ENCODE data around the gene CCHCR1. TPM values are rescaled to one million over a fixed set of nuclear protein-coding genes. Genes with fewer than 3 reads are reported as not detected.
A peak's percentile ranks its signal among the peaks of the same experiment; 100 is the strongest.

CCHCR1 gene
- total RNA-seq, 2 donors from 2014 or later = 52.4 to 85.5 TPM

DNA sequence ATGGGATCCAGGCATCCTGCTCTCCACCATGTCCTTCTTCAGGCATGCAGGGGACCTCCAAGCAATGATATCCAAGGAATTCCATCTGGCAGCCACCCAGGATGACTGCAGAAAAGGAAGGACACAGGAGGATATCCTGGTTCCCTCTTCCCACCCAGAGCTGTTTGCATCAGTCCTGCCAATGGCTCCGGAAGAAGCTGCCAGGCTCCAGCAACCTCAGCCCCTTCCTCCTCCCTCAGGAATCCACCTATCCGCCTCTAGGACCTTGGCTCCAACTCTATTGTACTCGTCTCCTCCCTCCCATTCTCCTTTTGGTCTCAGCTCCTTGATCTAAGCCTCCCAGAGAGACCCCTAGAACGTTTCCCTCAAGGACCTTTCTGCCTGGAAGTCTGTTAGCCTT lies 18.0 kb downstream of the CCHCR1 start:
- peaks cover 6% of the 10 kb centered on the region for H3K4me1 Mint-ChIP-seq
- H3K36me3 Mint-ChIP-seq (ENCODE audit: low read depth) = peaks cover 13% of the 10 kb centered on the region
- no peaks in the 10 kb centered on the region for H3K27me3 Mint-ChIP-seq
- no peak overlapping the region for H3K27ac Mint-ChIP-seq
- H3K4me3 Mint-ChIP-seq = no peak overlapping the region
- no peaks in the 10 kb centered on the region for H3K9me3 Mint-ChIP-seq
- ATAC-seq (replicated peaks) = no peak

DNA sequence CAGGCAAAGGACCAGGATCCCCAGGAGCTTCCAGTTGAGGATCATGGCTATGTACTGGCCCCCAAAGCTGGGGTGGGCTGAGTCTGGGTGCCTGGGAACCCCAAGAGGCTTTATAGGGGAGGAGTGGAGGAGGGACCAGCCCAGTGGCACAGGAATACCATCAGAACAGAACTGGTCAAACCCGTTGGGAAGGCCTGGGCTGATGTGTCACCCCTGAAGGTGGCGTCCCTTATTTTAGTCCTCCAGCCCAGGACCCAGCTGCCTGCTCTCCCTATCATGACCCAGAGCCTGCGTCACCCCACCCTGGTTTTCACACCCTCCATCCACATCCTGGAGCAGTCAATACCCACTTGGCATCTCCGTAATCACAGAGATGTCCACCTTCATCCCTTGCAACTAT lies 18.6 kb downstream of the CCHCR1 start, which contains the start of gene PSORS1C2:
Gene PSORS1C2 (minus strand): TSS at position 85 of the 400 bp plus-strand sequence. CDS start 40 bp downstream, at position 45.
- ATAC-seq (replicated peaks) = no peak
- Mint-ChIP-seq H3K4me1 (peaks cover 6% of the 10 kb centered on the region), H3K9me3 (no peaks in the 10 kb centered on the region), H3K27me3 (no peaks in the 10 kb centered on the region), H3K4me3 (peak within 1 kb of the TSS; percentile 84), H3K27ac (peak within 1 kb of the TSS; percentile 86), H3K36me3 (ENCODE audit: low read depth) (peaks cover 8% of the 10 kb centered on the region)

- Mint-ChIP-seq H3K4me1 (peaks cover 6% of the 10 kb centered on the region), H3K9me3 (no peaks in the 10 kb centered on the region), H3K27me3 (no peaks in the 10 kb centered on the region), H3K4me3 (no peak overlapping the region), H3K36me3 (ENCODE audit: low read depth) (no peaks in the 10 kb centered on the region), H3K27ac (no peak overlapping the region)
- no peak for ATAC-seq (replicated peaks)
These were observed 21.9 kb downstream of the CCHCR1 start for GRCh38 chr6:31135710-31136109.

GRCh38 chr6:31132806-31133205 lies 24.8 kb downstream of the CCHCR1 start:
- H3K9me3 Mint-ChIP-seq = no peaks in the 10 kb centered on the region
- no peak overlapping the region for H3K4me3 Mint-ChIP-seq
- H3K36me3 Mint-ChIP-seq (ENCODE audit: low read depth) = no peaks in the 10 kb centered on the region
- H3K27ac Mint-ChIP-seq = no peak overlapping the region
- no peaks in the 10 kb centered on the region for H3K27me3 Mint-ChIP-seq
- H3K4me1 Mint-ChIP-seq = peaks cover 10% of the 10 kb centered on the region
- ATAC-seq (replicated peaks) = no peak

DNA sequence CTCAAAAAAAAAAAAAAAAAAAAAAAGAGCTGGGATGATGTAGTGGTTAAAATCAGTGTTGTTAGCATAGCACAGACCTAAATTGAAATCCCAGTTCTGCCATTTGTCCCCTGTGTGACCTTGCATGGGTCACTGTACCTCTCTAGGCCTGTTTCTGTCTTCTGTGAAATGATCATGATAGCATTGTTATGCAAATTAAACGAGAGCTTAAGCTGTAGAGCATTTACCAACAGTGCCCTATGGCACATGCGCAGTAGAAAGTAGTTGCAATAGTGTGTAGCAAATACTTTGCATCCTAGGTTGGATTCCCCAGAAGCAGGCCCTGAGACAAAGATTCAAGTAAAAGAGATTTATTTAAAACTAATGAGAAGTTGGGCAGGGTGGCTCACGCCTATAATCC lies 26.0 kb downstream of the CCHCR1 start:
- ATAC-seq (replicated peaks) = no peak
- H3K27ac Mint-ChIP-seq = no peak overlapping the region
- H3K9me3 Mint-ChIP-seq = no peaks in the 10 kb centered on the region
- peaks cover 5% of the 10 kb centered on the region for H3K4me1 Mint-ChIP-seq
- no peaks in the 10 kb centered on the region for H3K36me3 Mint-ChIP-seq (ENCODE audit: low read depth)
- no peak overlapping the region for H3K4me3 Mint-ChIP-seq
- no peaks in the 10 kb centered on the region for H3K27me3 Mint-ChIP-seq

DNA sequence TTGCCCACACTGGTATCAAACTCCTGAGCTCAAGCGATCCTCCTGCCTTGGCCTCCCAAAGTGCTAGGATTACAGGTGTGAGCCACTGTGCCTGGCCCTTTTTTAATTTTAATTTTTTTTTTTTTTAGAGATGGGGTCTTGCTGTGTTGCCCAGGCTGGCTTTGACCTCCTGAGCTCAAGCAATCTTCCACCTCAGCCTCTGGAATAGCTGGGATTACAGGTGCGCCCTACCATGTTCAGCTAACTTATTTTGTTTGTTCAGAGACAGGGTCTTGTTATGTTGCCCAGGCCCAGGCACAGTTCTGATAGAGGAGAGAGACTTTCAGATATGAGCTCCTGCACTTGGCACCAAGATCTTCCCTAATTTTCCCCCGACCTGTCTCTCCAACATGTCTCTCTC lies 26.9 kb downstream of the CCHCR1 start:
- no peaks in the 10 kb centered on the region for H3K36me3 Mint-ChIP-seq (ENCODE audit: low read depth)
- H3K27me3 Mint-ChIP-seq = no peaks in the 10 kb centered on the region
- H3K4me3 Mint-ChIP-seq = no peak overlapping the region
- ATAC-seq (replicated peaks) = no peak
- no peak overlapping the region for H3K27ac Mint-ChIP-seq
- peaks cover 5% of the 10 kb centered on the region for H3K4me1 Mint-ChIP-seq
- H3K9me3 Mint-ChIP-seq = no peaks in the 10 kb centered on the region

GRCh38 chr6:31129130-31129529 lies 28.5 kb downstream of the CCHCR1 start:
- no peaks in the 10 kb centered on the region for H3K27me3 Mint-ChIP-seq

GRCh38 chr6:31128093-31128676 lies 29.4 kb downstream of the CCHCR1 start:
- no peaks in the 10 kb centered on the region for H3K9me3 Mint-ChIP-seq
- no peak overlapping the region for H3K4me3 Mint-ChIP-seq
- H3K27ac Mint-ChIP-seq = no peak overlapping the region
- no peaks in the 10 kb centered on the region for H3K27me3 Mint-ChIP-seq
- no peaks in the 10 kb centered on the region for H3K36me3 Mint-ChIP-seq (ENCODE audit: low read depth)
- H3K4me1 Mint-ChIP-seq = peaks cover 5% of the 10 kb centered on the region
- ATAC-seq (replicated peaks) = peak; percentile 68

More at GRCh38 chr6:31129130-31129529, 28.5 kb downstream of the CCHCR1 start:
- ATAC-seq (replicated peaks) = no peak
- Mint-ChIP-seq H3K9me3 (no peaks in the 10 kb centered on the region), H3K36me3 (ENCODE audit: low read depth) (no peaks in the 10 kb centered on the region), H3K27ac (no peak overlapping the region), H3K4me3 (no peak overlapping the region), H3K4me1 (peaks cover 5% of the 10 kb centered on the region)

DNA sequence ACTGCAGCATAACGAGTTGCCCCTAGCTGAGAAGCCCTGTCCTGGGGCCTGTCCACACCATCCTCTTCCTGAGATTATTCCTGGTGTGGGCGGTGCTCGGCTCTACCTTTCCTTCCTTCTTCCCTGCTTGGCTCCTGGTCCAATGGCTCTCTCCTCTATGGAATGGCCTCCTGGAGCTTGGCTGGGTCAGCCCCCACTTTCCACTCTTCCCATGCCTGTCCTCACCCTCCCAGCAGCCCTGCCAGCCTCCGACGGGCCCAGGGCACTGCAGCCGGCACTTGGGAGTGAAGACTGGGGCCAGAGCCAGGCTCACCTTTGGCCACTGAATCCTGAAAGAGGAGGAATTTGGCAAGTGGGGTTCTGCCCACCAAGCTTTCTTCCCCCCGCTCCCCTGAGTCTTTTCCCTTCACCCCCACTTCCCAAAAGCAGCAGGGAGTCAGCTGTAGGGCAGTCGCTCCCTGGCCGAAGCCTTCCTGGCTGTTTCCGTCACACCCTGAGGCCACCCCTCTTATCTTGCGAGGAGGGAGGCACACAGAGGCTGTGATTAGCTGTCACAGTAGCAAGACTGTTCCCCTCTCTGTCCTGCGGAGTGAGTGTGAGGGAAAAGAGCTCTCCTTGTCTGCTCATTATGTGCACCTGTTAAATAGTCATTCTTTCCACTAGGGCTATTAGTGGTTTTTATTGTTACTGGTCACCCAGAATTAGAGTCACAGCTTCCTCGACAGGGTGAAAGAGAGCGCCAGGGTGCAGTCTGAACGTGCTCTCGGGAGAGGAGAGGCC lies 31.0 kb downstream of the CCHCR1 start:
- H3K27ac Mint-ChIP-seq = no peak overlapping the region
- peaks cover 5% of the 10 kb centered on the region for H3K4me1 Mint-ChIP-seq
- H3K9me3 Mint-ChIP-seq = no peaks in the 10 kb centered on the region
- no peak overlapping the region for H3K4me3 Mint-ChIP-seq
- no peaks in the 10 kb centered on the region for H3K36me3 Mint-ChIP-seq (ENCODE audit: low read depth)
- no peaks in the 10 kb centered on the region for H3K27me3 Mint-ChIP-seq
- ATAC-seq (replicated peaks) = no peak

DNA sequence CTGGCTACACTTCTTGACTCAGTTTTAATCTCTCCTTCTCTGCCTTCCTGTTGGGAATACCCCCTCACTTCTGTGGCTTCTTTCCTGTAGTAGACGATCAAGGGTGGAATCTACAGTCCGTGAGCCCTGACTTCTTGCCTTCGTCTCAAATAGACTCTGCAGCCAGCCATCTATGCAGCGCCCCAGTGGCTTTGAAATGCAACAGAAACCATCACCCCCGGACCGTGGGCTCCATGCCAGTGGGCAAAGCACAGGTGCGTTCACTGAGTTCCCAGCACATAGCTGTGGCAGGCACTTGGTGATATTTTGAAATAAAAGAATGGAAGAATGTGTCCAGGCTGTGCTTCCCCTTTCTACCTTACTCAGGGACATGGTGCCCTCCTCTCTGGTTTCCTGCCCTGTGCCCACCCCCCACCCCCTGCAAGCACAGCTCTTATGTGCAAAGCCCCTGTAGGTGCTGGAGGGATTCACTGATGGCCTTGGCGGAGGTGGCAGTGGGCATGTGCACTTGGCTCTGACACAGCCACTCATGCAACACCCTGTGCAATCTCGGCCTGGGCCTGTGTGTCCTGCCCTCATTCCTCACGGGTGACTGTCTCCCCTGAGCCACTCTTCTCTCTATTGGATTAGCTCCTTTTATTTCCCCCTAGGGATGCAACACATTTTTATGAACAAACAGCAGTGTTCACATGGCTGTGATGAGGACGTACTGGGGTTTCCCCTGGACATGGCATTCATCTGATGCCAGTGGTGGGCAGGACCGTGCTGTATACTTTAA lies 31.8 kb downstream of the CCHCR1 start:
- Mint-ChIP-seq H3K36me3 (ENCODE audit: low read depth) (no peaks in the 10 kb centered on the region), H3K4me3 (no peak overlapping the region), H3K27me3 (no peaks in the 10 kb centered on the region), H3K4me1 (peaks cover 5% of the 10 kb centered on the region), H3K27ac (no peak overlapping the region), H3K9me3 (no peaks in the 10 kb centered on the region)
- ATAC-seq (replicated peaks) = no peak

- H3K27me3 Mint-ChIP-seq = no peaks in the 10 kb centered on the region
- H3K4me1 Mint-ChIP-seq = peaks cover 5% of the 10 kb centered on the region
- no peak overlapping the region for H3K4me3 Mint-ChIP-seq
- no peak overlapping the region for H3K27ac Mint-ChIP-seq
- no peak for ATAC-seq (replicated peaks)
- no peaks in the 10 kb centered on the region for H3K36me3 Mint-ChIP-seq (ENCODE audit: low read depth)
- H3K9me3 Mint-ChIP-seq = no peaks in the 10 kb centered on the region
These were observed 32.4 kb downstream of the CCHCR1 start for GRCh38 chr6:31125162-31125561.

- no peak overlapping the region for H3K27ac Mint-ChIP-seq
- ATAC-seq (replicated peaks) = no peak
These were observed 34.6 kb downstream of the CCHCR1 start for GRCh38 chr6:31122791-31123706.

DNA sequence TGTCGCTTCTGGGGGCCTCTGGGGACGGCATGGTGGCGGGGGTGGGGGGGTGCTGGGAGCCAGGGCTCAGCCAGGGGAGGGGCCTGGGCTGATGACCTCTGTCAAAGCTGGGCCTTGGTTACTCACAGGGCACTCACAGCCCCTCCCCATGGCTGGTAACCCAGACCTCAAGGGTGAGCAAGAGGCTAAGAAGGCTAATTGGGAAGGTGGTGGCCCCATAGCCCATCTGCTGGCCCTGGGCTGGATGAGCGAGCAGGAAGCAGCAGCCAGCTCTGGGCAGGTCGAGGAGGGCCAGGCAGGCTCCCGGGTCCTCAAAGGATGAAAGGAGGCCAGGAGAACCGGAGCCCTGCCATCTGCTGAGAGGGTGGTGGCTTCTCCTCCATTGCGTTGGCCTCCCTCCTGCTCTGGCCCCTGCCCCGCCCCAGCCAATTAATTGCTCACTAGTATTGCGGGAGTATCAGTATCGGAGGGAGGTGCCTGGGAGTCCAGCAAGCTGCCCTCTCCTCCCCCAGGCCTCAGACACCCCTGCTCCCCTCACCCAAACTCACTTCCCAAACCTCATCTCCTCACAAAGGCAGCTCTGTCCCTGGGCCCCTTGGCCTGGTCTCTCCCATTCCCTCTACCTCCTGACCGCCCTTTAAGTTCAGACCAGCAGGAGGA lies 36.3 kb downstream of the CCHCR1 start:
- Mint-ChIP-seq H3K9me3 (no peaks in the 10 kb centered on the region), H3K27me3 (no peaks in the 10 kb centered on the region), H3K4me3 (no peak overlapping the region), H3K36me3 (ENCODE audit: low read depth) (no peaks in the 10 kb centered on the region), H3K27ac (no peak overlapping the region), H3K4me1 (no peaks in the 10 kb centered on the region)
- ATAC-seq (replicated peaks) = no peak

More at GRCh38 chr6:31122791-31123706, 34.6 kb downstream of the CCHCR1 start:
- Mint-ChIP-seq H3K27me3 (no peaks in the 10 kb centered on the region), H3K36me3 (ENCODE audit: low read depth) (no peaks in the 10 kb centered on the region), H3K4me3 (no peak overlapping the region), H3K4me1 (peaks cover 3% of the 10 kb centered on the region), H3K9me3 (no peaks in the 10 kb centered on the region)

Measured in activated T-helper 17 cell treated with anti-CD3 and anti-CD28 coated beads, Interleukin-2, amount 50 U/mL, for 72 hours (primary cell).